ENCODE results near the gene SSBP3.
A peak's percentile ranks its signal among the peaks of the same experiment; 100 is the strongest.

The SSBP3 gene

GRCh38 chr1:54291276-54292001 is 114.8 kb downstream of the SSBP3 start:
- FAIRE-seq: no peak
- DNase-seq (ENCODE audit: insufficient read length, low spot score): no peak

- FAIRE-seq: no peak
- no peak for DNase-seq (ENCODE audit: insufficient read length, low spot score)
Observed at GRCh38 chr1:54290506-54291184, 115.5 kb downstream of the SSBP3 start.

- FAIRE-seq: no peak
- DNase-seq (ENCODE audit: insufficient read length, low spot score): no peak
Observed at GRCh38 chr1:54289712-54290233, 116.4 kb downstream of the SSBP3 start.

GRCh38 chr1:54287801-54288211 is 118.4 kb downstream of the SSBP3 start:
- FAIRE-seq: no peak
- DNase-seq (ENCODE audit: insufficient read length, low spot score): no peak

GRCh38 chr1:54287176-54287650 is 119.0 kb downstream of the SSBP3 start:
- FAIRE-seq: no peak
- peak; percentile 23 for DNase-seq (ENCODE audit: insufficient read length, low spot score)

- DNase-seq (ENCODE audit: insufficient read length, low spot score): no peak
- FAIRE-seq: no peak
Observed at GRCh38 chr1:54285815-54286345, 120.3 kb downstream of the SSBP3 start.

GRCh38 chr1:54284781-54285529 is 121.2 kb downstream of the SSBP3 start:
- no peak for DNase-seq (ENCODE audit: insufficient read length, low spot score)
- no peak for FAIRE-seq

GRCh38 chr1:54283635-54284385 is 122.4 kb downstream of the SSBP3 start:
- no peak for DNase-seq (ENCODE audit: insufficient read length, low spot score)
- no peak for FAIRE-seq

- no peak for FAIRE-seq
- no peak for DNase-seq (ENCODE audit: insufficient read length, low spot score)
Observed at GRCh38 chr1:54282101-54282847, 123.9 kb downstream of the SSBP3 start.

- FAIRE-seq: no peak
- no peak for DNase-seq (ENCODE audit: insufficient read length, low spot score)
Observed at GRCh38 chr1:54280651-54281050, 125.5 kb downstream of the SSBP3 start.

GRCh38 chr1:54279457-54279856 is 126.7 kb downstream of the SSBP3 start:
- DNase-seq (ENCODE audit: insufficient read length, low spot score) (no peak), FAIRE-seq (no peak)

GRCh38 chr1:54278941-54279422 is 127.2 kb downstream of the SSBP3 start:
- FAIRE-seq: no peak

GRCh38 chr1:54277451-54278341 is 128.5 kb downstream of the SSBP3 start:
- peak; percentile 21 for FAIRE-seq
- DNase-seq (ENCODE audit: insufficient read length, low spot score): peak; percentile 35

More at GRCh38 chr1:54278941-54279422, 127.2 kb downstream of the SSBP3 start:
- DNase-seq (ENCODE audit: insufficient read length, low spot score): no peak

- DNase-seq (ENCODE audit: insufficient read length, low spot score): no peak
- peak; percentile 59 for FAIRE-seq
Observed at GRCh38 chr1:54276617-54277450, 129.4 kb downstream of the SSBP3 start.

GRCh38 chr1:54275349-54275748 is 130.8 kb downstream of the SSBP3 start:
- FAIRE-seq (no peak), DNase-seq (ENCODE audit: insufficient read length, low spot score) (no peak)

- DNase-seq (ENCODE audit: insufficient read length, low spot score) (no peak), FAIRE-seq (no peak)
Observed at GRCh38 chr1:54274881-54275280, 131.3 kb downstream of the SSBP3 start.

GRCh38 chr1:54274448-54274847 is 131.7 kb downstream of the SSBP3 start:
- no peak for DNase-seq (ENCODE audit: insufficient read length, low spot score)
- FAIRE-seq: no peak

- FAIRE-seq (no peak), DNase-seq (ENCODE audit: insufficient read length, low spot score) (no peak)
Observed at GRCh38 chr1:54273795-54274163, 132.4 kb downstream of the SSBP3 start.
